Calu3 (cell line): Measurements from ENCODE around the gene BCO1. TPM values are rescaled to one million over a fixed set of nuclear protein-coding genes. Genes with fewer than 3 reads are reported as not detected.

Experiments
- BruUV-seq: library from RNA; stranded (reverse); fragments of 400-500 nt; replicated peaks from 2 replicates; lab custom pipeline; 2021; lab: Mats Ljungman, UMichigan
- CTCF ChIA-PET: fragments of 300-600 bp; sonication (Branson Sonifier 250); formaldehyde crosslinking; loops from one replicate; lab custom pipeline; 2022; ENCODE audit warnings: antibody characterized with exemption; lab: Charles Lee
- DNase-seq: peaks from one replicate; pipeline ENCODE4 v3.0.0; 2022
- H3K27ac Mint-ChIP-seq: one replicate; pipeline ENCODE4 v1.8.0; 2022; ENCODE audit warnings: mixed read lengths; ENCODE audit not compliant: unreplicated experiment
- H3K27me3 Mint-ChIP-seq: one replicate; pipeline ENCODE4 v1.8.0; 2022; ENCODE audit warnings: mixed read lengths; ENCODE audit not compliant: unreplicated experiment
- H3K36me3 Mint-ChIP-seq: one replicate; pipeline ENCODE4 v1.8.0; 2022; ENCODE audit warnings: mild to moderate bottlenecking, moderate library complexity, mixed read lengths; ENCODE audit not compliant: insufficient read depth, unreplicated experiment
- H3K4me1 Mint-ChIP-seq: one replicate; pipeline ENCODE4 v1.8.0; 2022; ENCODE audit warnings: mild to moderate bottlenecking, low read depth, mixed read lengths; ENCODE audit not compliant: unreplicated experiment
- H3K4me3 Mint-ChIP-seq: one replicate; pipeline ENCODE4 v1.8.0; 2022; ENCODE audit warnings: mild to moderate bottlenecking, low read depth, moderate library complexity, mixed read lengths; ENCODE audit not compliant: unreplicated experiment
- H3K9me3 Mint-ChIP-seq: one replicate; pipeline ENCODE4 v1.8.0; 2022; ENCODE audit warnings: low read depth, mixed read lengths; ENCODE audit not compliant: unreplicated experiment
- CTCF ChIP-seq: fragments of 200-600 bp; IDR thresholded peaks from one replicate; pipeline ENCODE4 v1.8.0; 2022; ENCODE audit warnings: antibody characterized with exemption; ENCODE audit not compliant: unreplicated experiment
- intact Hi-C: fragments of 100-400 bp; cut with micrococcal nuclease; formaldehyde crosslinking; loops from one replicate; pipeline ENCODE4 v1.10.0; 2022; ENCODE audit not compliant: unreplicated experiment
- total RNA-seq: library from RNA; stranded (reverse); gene quantifications from 2 replicates; pipeline ENCODE4 v1.2.3, GENCODE V29; 2022

The BCO1 gene
- total RNA-seq, 1 experiment from 2014 or later: 6.6 TPM

GRCh38 chr16:81327447-81328196 is 89.1 kb downstream of the BCO1 start:
- intact Hi-C loops: no loop called here
- no peak for DNase-seq
- peaks cover 2% of the 10 kb centered on the region for H3K9me3 Mint-ChIP-seq
- no peak overlapping the region for H3K27ac Mint-ChIP-seq
- CTCF ChIA-PET: no interaction called here
- H3K36me3 Mint-ChIP-seq: no peaks in the 10 kb centered on the region
- no peak for TF ChIP-seq CTCF
- peaks cover 8% of the 10 kb centered on the region for H3K4me1 Mint-ChIP-seq
- BruUV-seq: no TSS peak
- H3K27me3 Mint-ChIP-seq: no peaks in the 10 kb centered on the region
- H3K4me3 Mint-ChIP-seq: no peak overlapping the region

DNA sequence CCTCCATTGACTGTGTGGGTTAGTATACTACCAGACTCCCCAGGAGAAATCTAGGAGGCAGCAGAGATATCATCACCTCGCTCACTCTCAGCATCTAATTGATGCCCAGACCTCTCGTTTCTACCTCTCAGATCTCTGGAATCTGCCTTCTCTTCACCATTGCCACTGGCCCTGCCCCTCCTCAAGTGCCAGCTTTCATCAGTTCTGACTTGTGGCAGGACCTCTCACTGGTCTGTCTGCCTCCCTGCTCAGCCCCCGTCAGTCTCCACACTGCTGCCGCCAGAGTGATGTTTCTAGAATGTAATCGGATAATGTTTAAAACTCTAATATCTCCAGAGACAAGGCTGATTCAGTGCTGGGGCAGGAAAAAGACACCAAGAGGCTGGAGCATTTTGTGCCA is 91.5 kb downstream of the BCO1 start:
- CTCF ChIA-PET: no interaction called here
- Mint-ChIP-seq H3K4me3 (no peak overlapping the region), H3K27ac (no peak overlapping the region), H3K36me3 (no peaks in the 10 kb centered on the region), H3K27me3 (no peaks in the 10 kb centered on the region), H3K4me1 (peaks cover 8% of the 10 kb centered on the region), H3K9me3 (peaks cover 4% of the 10 kb centered on the region)
- no peak for DNase-seq
- BruUV-seq: no TSS peak
- no peak for TF ChIP-seq CTCF
- intact Hi-C loops: no loop called here

GRCh38 chr16:81333356-81333755 is 94.9 kb downstream of the BCO1 start:
- no peaks in the 10 kb centered on the region for H3K4me1 Mint-ChIP-seq
- BruUV-seq: no TSS peak
- CTCF ChIA-PET: no interaction called here
- no peak for TF ChIP-seq CTCF
- H3K36me3 Mint-ChIP-seq: no peaks in the 10 kb centered on the region
- H3K4me3 Mint-ChIP-seq: no peak overlapping the region
- intact Hi-C loops: no loop called here
- DNase-seq: no peak
- peaks cover 5% of the 10 kb centered on the region for H3K9me3 Mint-ChIP-seq
- H3K27me3 Mint-ChIP-seq: no peaks in the 10 kb centered on the region
- no peak overlapping the region for H3K27ac Mint-ChIP-seq

DNA sequence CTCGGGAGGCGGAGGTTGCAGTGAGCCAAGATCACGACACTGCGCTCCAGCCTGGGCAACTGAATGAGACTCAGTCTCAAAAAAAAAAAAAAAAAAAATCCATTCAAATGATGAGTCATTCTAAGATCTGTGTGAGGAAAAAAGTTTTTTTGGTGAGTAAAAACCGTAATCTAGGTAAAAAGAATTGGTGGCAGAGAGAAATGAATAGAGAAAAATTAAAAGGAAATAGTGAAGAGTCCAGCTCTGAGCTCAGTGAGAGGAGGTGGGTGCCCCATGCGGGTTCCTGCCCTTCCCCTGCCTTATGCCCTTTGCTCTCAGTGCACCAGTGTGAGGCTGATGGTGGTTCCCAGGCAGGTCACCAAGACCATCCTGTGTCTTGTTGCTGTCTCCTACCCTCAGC is 97.2 kb downstream of the BCO1 start:
- no peak for TF ChIP-seq CTCF
- intact Hi-C loops: no loop called here
- Mint-ChIP-seq H3K9me3 (peaks cover 10% of the 10 kb centered on the region), H3K36me3 (no peaks in the 10 kb centered on the region), H3K27me3 (no peaks in the 10 kb centered on the region), H3K4me1 (no peaks in the 10 kb centered on the region), H3K27ac (no peak overlapping the region), H3K4me3 (no peak overlapping the region)
- CTCF ChIA-PET: no interaction called here
- no peak for DNase-seq
- no TSS peak for BruUV-seq
